Heart left ventricle (tissue), 13 donors: ENCODE data around the gene GUCA1A.

Experiments
- POLR2A ChIP-seq, 2 donors: fragments of 450-650 bp; IDR thresholded peaks; one replicate each; pipeline ENCODE4 v1.6.1; 2017; ENCODE audit warnings: antibody characterized with exemption in 2 of 2, mild to moderate bottlenecking in 2 of 2, moderate library complexity in 2 of 2
- TF ChIP-seq, protein P1 (sequence below), 12 donors: fragments of 200-600 bp; sonication (generic) in 4 of 12; IDR thresholded peaks; one replicate each; pipeline versions ENCODE4 v1.5.0 to v1.8.0; 2018 to 2022; ENCODE audit warnings: antibody characterized with exemption in 12 of 12, mild to moderate bottlenecking in 5 of 12
- donor health status: ischemic (EF 13 %, LVEDD 7.1; RV severe dilation, severe dysfunction).
- donor health status: DM: no; HTN: yes; CAD: no.
- donor health status: DM: no; HTN: no; CAD: no.
- donor health status: ischemic (EF 25% LVEDD 6.9; RV normal size, moderate dysfunction).
- donor health status: ischemic (EF 25% LVEDD 5.7; RV mildly dilated, moderate dysfunction).
- donor health status: ischemic (EF 35%, LVEDD 5.7; RV mildly dilated, moderate dysfunction).
- donor health status: nonischemic (EF 11% LVEDD 7.7; RV severe dilation, severe dysfunction).
- donor health status: DM: yes; HTN: yes; CAD: no.
- donor health status: PGD.
- donor health status: ischemic (EF 29% LVEDD 5.4; RV normal size, mild dysfunction).
- donor health status: nonischemic (EF 23%, LVEDD 6.1; RV moderate dilation, normal function).

DNA sequence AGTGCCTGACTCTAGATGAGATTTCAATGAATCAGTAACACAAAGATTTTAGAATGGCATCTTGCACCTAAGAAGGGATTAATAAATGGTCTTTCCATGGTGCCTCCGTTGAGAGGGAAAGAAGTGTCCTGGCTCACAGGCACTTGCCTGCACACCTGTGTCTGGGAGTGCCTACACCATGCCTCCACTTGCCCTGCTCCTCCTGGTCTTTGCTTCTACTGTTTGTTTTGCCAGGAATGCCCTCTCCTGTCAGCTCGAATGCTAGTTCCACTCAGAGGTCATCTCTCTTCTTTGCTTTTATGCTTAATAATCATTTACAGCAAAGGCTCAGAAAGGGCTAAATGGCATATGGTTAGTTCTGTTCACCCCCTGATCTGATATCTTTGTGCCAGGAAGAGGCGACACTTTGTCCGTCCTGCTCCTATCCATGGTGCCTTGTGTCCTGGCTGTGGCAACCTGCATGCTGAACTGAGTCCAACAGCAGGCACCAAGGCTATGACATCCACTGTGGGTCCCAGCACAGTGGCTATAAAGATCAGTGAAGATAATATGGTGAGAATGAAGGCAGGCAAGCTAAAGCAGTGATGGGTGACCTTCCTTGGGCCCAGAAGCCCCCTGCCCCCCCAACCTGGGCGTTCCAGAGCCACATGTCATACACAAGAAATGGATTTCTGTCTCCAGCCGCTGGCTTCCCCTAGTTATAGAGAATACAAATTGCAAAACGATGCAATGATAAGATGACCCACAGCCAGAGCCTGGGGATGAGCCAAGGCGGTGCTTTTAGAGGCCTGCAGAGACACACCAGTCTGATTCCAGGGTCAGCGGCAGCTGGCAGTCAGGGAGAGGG, 32.2 kb upstream of the GUCA1A start:
- TF ChIP-seq, protein P1, sequence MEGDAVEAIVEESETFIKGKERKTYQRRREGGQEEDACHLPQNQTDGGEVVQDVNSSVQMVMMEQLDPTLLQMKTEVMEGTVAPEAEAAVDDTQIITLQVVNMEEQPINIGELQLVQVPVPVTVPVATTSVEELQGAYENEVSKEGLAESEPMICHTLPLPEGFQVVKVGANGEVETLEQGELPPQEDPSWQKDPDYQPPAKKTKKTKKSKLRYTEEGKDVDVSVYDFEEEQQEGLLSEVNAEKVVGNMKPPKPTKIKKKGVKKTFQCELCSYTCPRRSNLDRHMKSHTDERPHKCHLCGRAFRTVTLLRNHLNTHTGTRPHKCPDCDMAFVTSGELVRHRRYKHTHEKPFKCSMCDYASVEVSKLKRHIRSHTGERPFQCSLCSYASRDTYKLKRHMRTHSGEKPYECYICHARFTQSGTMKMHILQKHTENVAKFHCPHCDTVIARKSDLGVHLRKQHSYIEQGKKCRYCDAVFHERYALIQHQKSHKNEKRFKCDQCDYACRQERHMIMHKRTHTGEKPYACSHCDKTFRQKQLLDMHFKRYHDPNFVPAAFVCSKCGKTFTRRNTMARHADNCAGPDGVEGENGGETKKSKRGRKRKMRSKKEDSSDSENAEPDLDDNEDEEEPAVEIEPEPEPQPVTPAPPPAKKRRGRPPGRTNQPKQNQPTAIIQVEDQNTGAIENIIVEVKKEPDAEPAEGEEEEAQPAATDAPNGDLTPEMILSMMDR (IDR thresholded peaks at IDR 0.05): no peak
- no peak for TF ChIP-seq POLR2A (IDR thresholded peaks at IDR 0.05)
